ENCODE measurements around the gene PELI3.

DNA sequence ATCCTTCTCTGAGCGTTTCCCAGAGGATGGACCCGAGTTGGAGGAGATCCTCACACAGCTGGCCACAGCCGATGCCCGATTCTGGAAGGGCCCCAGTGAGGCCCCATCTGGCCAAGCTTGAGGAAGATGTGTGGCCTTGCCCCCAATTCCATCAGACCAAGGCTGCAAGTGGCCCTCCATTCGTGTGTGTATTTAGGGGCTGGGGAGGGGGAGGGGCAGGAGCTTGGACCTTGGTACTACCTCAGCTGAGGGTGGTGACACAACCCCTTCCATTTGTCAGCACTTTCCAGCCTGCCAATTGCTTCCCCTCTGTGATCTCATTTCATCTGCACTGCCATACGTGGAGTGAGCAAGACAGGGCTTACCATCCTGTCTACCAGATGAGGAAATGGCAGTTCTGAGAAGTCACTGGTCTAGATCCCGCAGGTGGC is 42.4 kb downstream of the PELI3 start:
- TF ChIP-seq, protein P1, sequence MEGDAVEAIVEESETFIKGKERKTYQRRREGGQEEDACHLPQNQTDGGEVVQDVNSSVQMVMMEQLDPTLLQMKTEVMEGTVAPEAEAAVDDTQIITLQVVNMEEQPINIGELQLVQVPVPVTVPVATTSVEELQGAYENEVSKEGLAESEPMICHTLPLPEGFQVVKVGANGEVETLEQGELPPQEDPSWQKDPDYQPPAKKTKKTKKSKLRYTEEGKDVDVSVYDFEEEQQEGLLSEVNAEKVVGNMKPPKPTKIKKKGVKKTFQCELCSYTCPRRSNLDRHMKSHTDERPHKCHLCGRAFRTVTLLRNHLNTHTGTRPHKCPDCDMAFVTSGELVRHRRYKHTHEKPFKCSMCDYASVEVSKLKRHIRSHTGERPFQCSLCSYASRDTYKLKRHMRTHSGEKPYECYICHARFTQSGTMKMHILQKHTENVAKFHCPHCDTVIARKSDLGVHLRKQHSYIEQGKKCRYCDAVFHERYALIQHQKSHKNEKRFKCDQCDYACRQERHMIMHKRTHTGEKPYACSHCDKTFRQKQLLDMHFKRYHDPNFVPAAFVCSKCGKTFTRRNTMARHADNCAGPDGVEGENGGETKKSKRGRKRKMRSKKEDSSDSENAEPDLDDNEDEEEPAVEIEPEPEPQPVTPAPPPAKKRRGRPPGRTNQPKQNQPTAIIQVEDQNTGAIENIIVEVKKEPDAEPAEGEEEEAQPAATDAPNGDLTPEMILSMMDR (IDR thresholded peaks at IDR 0.05) = no peak
- TF ChIP-seq POLR2A (IDR thresholded peaks at IDR 0.05) = no peak

Data from testis (tissue), 2 donors.